Measurements from ENCODE around the gene LACC1.

The LACC1 gene
- total RNA-seq = 1.6 to 3.8 reads per million in 2 donors

- DNase-seq = peak in 3 of 5 experiments; percentile 10 to 38 (median 36)
Observed at GRCh38 chr13:43879755-43880181, at the start of gene LACC1. TSS of gene LACC1 (plus strand) at chr13:43879904. CDS start at chr13:43880986, 1,082 bp downstream.

- DNase-seq = no peak
Observed at GRCh38 chr13:43830497-43830881, 49.2 kb upstream of the LACC1 start.

- DNase-seq = no peak
Observed at GRCh38 chr13:43831088-43831487, 48.6 kb upstream of the LACC1 start.

- DNase-seq = no peak
Observed at GRCh38 chr13:43835701-43836100, 44.0 kb upstream of the LACC1 start.

GRCh38 chr13:43838909-43839308, 40.8 kb upstream of the LACC1 start:
- no peak for DNase-seq

- DNase-seq = no peak
Observed at GRCh38 chr13:43846496-43847158, 33.1 kb upstream of the LACC1 start.

GRCh38 chr13:43848001-43848649, 31.6 kb upstream of the LACC1 start:
- no peak for DNase-seq

- no peak for DNase-seq
Observed at GRCh38 chr13:43850873-43851272, 28.8 kb upstream of the LACC1 start.

- no peak for DNase-seq
Observed at GRCh38 chr13:43852923-43853404, 26.7 kb upstream of the LACC1 start.

- DNase-seq = no peak
Observed at GRCh38 chr13:43861863-43862262, 17.8 kb upstream of the LACC1 start.

GRCh38 chr13:43864921-43865320, 14.8 kb upstream of the LACC1 start:
- no peak for DNase-seq

GRCh38 chr13:43865892-43866291, 13.8 kb upstream of the LACC1 start:
- DNase-seq = no peak

- no peak for DNase-seq
Observed at GRCh38 chr13:43872181-43872580, 7.5 kb upstream of the LACC1 start.

GRCh38 chr13:43874504-43875092, 5.1 kb upstream of the LACC1 start:
- peak in 1 of 5 experiments; percentile 9 for DNase-seq

GRCh38 chr13:43876366-43876765, 3.3 kb upstream of the LACC1 start:
- no peak for DNase-seq

- no peak for DNase-seq
Observed at GRCh38 chr13:43877326-43877725, 2.4 kb upstream of the LACC1 start.

GRCh38 chr13:43877766-43878165, 1.9 kb upstream of the LACC1 start:
- no peak for DNase-seq

GRCh38 chr13:43878892-43879754, 581 bp upstream of the LACC1 start, which contains the start of gene CCDC122:
TSS of gene CCDC122 (minus strand) at chr13:43879740. CDS start at chr13:43869376, 10,364 bp downstream.
- peak; percentile 57 to 79 (median 68) for DNase-seq

GRCh38 chr13:43880214-43880855, 631 bp downstream of the LACC1 start:
- DNase-seq = no peak

- DNase-seq = no peak
Observed at GRCh38 chr13:43880926-43881325, 1.2 kb downstream of the LACC1 start.

- DNase-seq = no peak
Observed at GRCh38 chr13:43881580-43881979, 1.9 kb downstream of the LACC1 start.

GRCh38 chr13:43883631-43884030, 3.9 kb downstream of the LACC1 start:
- DNase-seq = no peak
